Measurements from ENCODE around the gene ZNF850.

DNA sequence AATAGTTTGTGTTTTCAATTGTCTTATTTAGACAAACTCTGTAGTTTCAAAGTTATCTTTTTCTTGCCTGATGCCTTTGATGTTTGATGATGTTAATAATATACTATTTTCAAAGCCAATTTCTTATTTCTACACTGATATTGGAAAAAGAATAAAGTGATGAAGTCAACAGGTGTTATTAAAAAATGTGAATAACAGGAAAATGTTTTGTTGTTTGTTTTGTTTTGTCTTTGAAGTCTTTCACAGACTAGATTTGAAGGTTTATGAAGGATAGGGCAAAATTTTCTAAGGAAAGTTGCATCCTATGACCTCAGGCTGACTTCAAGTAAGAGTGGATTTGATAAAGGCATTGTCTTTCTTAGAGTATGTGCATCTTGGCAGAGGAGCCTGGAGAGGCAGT is 34.4 kb upstream of the ZNF850 start:
- TF ChIP-seq SIN3A (IDR thresholded peaks at IDR 0.05; ENCODE audit: borderline replicate concordance, insufficient read depth, low read length) (no peak), POLR2AphosphoS5 (IDR thresholded peaks at IDR 0.05; ENCODE audit: low read depth, low read length) (no peak), TAF1 (IDR thresholded peaks at IDR 0.05; ENCODE audit: borderline replicate concordance, insufficient read depth, low read length) (no peak), FOXP2 (optimal IDR thresholded peaks at IDR 0.05; ENCODE audit: borderline replicate concordance, extremely low read depth, extremely low read length, insufficient read depth) (no peak)
- TF ChIP-seq, protein P1, sequence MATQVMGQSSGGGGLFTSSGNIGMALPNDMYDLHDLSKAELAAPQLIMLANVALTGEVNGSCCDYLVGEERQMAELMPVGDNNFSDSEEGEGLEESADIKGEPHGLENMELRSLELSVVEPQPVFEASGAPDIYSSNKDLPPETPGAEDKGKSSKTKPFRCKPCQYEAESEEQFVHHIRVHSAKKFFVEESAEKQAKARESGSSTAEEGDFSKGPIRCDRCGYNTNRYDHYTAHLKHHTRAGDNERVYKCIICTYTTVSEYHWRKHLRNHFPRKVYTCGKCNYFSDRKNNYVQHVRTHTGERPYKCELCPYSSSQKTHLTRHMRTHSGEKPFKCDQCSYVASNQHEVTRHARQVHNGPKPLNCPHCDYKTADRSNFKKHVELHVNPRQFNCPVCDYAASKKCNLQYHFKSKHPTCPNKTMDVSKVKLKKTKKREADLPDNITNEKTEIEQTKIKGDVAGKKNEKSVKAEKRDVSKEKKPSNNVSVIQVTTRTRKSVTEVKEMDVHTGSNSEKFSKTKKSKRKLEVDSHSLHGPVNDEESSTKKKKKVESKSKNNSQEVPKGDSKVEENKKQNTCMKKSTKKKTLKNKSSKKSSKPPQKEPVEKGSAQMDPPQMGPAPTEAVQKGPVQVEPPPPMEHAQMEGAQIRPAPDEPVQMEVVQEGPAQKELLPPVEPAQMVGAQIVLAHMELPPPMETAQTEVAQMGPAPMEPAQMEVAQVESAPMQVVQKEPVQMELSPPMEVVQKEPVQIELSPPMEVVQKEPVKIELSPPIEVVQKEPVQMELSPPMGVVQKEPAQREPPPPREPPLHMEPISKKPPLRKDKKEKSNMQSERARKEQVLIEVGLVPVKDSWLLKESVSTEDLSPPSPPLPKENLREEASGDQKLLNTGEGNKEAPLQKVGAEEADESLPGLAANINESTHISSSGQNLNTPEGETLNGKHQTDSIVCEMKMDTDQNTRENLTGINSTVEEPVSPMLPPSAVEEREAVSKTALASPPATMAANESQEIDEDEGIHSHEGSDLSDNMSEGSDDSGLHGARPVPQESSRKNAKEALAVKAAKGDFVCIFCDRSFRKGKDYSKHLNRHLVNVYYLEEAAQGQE (IDR thresholded peaks at IDR 0.05; ENCODE audit: insufficient read depth in 1 of 2, low read depth in 2 of 2, low read length in 2 of 2), result no peak
